Activated CD4-positive, alpha-beta T cell treated with anti-CD3 and anti-CD28 coated beads, Interleukin-2, amount 50 U/mL, for 16 hours (primary cell): Measurements from ENCODE around the gene LGI4.
A peak's percentile ranks its signal among the peaks of the same experiment; 100 is the strongest.
"Not testable (repeated sequence)": the region's sequence is repeated elsewhere in the genome, so short reads cannot be mapped to it uniquely, and the experiment has no call there.

Experiments used
- DNase-seq: peaks from one replicate; pipeline ENCODE4 v3.0.0-alpha.2; 2020

Gene LGI4

DNA sequence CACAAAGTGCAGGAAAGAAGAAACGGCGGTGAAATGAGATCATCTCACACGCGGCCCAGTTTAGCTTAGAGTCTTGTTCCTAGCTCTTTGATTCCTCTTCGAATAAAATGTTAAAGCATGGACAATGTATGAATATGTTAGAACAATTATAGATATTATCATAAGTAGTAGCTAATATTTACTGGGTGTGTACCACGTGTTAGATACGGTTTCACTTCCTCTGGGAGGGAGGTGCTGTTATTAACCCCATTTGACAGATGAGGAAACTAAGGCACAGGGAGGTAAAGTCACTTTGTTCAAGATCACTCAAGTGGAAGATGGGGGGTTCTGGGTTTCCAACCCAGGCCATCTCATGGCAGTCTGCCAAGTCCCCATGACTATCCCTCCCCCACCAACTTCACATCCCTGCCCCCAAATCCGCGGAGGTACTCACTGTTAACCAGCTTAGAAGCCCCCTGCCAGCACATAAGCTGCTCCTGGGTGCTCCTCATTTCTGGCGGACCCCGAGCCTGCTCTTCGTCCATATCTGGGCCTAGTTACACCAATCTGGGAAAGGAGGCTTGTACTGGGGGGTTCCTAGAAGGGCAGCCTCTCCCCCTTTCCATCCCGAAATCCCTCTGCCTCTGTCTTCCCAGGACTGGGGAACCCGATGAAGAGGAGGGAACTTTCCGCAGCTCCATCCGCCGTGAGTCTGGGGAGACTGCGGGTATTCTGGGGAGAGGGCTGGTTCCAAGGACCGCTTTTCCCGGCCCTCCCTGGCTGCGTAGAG is 7.2 kb upstream of the LGI4 start:
- no peak for DNase-seq

DNA sequence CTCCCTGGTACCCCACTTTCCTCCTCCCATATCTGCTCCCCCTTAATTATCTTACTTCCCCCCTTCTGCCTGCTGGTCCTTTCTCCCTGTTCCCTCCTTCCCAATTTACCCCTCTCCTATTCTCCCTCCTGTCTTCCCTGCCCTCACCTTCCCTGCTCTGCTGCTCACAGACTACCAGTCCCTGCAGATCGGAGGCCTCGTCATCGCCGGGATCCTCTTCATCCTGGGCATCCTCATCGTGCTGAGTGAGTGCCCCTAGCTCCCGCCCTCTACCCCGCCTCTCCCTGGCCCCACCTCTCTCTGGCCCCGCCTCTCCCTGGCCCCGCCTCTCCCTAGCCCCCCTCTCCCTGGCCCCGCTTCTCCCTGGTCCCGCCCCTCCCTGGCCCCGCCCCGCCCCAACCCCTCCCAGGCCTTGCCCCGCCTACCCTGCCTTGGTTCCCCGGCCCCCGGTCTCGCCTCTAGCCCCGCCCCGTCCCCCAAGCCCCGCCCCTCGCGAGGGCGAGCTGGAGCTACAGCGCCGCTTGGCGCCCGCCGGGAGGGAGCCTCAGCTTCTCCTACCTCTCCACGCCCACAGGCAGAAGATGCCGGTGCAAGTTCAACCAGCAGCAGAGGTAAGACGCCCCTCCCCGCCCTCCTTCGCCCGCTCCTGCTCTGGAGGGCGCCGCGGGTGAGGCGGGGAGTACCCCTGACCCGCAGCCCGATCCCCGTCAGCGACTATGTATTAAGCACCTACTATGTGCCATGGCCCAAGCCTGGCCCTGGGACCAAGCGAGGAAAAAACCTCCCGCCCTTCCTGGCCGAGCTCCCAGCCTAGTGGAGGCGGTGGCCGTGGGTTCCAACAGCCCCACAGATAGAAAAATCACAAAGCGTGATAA is 6.3 kb upstream of the LGI4 start:
- DNase-seq: peak; percentile 97

DNA sequence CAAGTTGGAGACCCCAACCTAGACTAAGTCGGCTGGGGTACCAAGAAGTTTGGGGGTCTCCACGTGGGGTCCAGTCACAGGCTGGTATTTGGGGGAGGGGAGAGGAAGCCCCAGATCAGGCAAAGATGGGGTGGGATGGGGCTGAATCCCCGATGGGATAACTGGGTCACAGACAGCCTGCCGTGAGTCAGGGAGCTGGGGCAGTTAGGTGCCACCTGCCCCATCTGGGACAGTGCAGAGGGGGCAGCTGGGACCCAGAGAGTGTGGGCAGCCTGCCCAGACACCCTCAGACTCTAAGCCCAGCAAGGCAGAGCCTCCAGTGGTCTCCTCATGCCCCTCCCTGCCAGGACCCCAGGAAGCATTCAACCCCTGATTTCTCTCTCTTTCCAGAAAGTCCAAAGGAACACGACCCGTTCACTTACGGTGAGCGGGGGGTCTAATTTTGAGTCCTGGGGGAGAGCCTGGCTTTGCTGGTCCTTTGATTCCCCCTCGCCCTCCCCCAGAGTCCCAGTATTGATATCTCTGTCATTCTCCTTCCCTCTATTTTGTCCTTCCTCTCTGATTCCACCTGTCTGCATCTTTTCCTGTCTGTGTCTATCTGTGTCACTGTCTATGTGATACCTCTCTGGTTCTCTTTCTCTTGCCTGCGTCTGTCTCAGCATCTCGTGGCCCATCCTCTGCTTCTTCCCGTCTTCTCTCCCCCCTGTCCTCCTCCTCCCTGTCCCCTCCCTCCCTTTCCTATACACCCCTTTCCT is 5.5 kb upstream of the LGI4 start:
- DNase-seq: no peak

DNA sequence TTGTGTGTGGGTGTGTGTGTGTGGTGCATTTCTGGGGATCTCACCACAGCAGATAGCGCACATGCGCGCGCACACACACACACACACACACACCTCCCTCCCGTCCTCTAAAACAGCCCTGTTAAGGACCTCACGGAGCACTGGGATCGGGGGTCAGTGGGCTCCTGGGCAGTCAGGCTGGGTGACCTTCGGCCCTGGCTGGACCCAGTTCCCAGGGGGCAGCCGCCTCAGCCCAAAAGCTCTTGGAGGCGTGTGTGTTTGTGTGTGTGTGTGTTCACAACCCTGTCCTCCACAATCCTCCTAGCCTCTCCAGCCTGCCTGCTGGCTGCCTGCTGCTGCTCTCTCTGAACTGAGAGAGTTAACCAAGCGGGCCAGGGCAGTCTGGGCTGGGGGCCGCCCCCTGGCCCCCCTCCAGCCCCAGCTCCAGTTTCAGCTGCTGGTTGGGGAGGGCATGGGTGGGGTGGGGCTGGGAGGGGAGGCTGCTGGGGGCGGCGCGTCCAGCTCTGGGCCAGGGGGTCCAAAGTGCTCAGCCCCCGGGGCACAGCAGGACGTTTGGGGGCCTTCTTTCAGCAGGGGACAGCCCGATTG is 3.5 kb upstream of the LGI4 start, which contains the start of gene FXYD1:
TSS of gene FXYD1 (plus strand) at position 520 of the 588 bp plus-strand sequence. CDS start 1,256 bp downstream, outside the sequence.
- no peak for DNase-seq

DNA sequence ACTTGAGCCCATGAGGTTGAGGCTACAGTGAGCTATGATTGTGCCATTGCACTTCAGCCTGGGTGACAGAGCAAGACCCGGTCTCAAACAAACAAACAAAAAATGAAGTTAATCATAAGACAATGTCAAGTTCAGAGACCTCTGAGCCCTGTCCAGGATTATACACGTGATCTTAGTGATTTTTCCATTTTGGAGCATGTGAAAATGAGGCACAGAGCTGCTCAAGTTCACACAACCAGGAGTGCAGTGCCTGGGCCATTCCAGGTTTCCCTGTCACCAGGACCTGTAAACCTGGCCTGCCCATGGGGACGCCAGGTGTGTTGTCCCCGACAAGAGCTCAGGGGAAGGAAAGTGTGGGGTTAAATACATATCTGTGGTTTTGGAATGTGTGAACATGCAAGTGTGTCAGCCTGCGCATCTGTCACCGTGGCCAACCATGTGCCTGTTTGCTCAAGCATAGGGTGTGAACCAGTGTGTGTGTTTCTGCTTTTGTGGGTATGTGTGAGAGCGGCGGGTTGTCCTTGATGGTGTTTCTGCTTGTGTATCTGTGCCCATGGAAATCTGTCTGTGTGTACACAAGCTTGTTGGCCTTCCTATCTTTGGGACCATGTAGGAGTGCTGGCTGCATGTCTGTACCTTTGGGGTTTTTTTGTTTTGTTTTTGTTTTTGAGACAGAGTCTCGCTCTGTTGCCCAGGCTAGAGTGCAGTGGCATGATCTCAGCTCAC is 2.3 kb upstream of the LGI4 start:
- DNase-seq: no peak

DNA sequence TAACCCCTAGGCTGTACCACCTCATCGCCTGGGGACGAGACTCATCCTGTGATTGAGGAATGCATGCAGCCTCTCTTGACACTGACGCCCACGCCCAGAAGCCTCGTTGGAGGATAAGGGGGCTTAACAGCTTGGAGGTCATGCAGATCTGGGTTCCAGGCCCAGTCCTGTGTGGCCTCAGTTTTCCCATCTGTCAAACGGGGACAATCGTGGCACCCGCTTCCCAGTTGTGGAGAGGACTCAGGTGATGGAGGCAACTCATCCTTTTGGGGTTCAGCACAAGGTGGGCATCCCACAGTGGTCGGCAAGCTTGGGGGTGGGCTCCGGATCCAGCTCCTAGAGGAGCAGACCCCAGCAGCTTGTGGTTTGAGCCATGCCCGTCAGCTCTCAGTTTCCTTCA is 1.4 kb upstream of the LGI4 start:
- DNase-seq: no peak

DNA sequence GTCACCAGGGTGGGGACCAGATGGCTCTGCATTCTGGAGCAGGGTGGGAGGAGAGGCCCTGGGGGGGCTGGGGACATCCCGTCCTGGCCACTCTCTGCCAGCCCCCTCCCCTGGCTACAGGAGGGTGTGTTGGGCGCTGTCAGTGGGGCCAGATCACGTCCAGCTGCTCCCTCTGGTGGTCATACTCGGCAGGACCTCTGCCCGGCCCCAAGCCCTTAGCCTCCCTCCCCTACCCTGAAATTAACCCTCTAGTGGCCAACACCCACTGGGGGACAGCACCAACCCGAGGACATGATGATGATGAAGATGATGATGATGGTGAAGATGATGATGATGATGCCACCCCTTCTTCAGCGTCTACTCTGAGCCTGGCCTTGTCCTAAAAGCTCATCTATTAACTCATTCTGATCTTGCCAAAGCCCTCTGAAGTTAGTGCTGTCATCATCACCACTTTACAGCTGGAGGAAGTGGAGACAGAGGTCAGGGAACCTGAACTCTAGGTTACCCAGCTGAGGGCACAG is 590 bp upstream of the LGI4 start:
- peak; percentile 68 for DNase-seq

DNA sequence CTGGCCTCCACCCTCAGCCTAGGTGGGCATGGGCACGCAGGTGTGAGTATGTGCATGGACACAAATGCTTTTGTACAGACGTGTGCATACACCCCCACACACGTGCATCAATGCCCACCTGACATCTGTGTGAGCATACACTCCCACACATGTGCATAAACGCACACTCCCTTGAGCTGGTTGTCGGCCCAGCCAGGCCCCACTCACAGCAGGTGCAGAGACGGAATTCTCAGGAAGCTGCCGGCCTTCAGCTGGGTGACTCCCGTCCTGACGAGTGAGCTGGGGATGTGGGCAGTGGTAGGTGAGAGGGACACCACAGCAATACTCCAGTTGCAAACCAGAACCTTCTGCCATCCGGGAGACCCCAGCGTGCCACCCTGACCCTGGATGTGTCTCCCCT is 1.0 kb downstream of the LGI4 start:
- DNase-seq: no peak

DNA sequence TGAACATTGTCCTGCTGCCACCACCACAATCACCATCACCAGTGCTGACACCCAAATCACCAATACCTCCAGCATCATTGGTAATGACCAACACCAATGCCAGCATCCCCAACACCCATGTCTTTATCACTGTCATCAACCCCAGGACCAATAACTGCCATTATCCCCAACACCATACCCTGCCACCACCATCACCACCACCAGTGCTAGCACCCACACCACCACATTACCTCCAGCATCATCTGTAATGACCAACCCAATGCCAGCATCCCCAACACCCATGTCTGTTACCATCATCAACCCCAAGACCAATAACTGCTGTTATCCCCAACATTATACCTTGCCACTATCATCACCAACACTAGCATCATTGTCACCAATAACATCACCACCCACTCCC is 2.6 kb downstream of the LGI4 start:
- no peak for DNase-seq

DNA sequence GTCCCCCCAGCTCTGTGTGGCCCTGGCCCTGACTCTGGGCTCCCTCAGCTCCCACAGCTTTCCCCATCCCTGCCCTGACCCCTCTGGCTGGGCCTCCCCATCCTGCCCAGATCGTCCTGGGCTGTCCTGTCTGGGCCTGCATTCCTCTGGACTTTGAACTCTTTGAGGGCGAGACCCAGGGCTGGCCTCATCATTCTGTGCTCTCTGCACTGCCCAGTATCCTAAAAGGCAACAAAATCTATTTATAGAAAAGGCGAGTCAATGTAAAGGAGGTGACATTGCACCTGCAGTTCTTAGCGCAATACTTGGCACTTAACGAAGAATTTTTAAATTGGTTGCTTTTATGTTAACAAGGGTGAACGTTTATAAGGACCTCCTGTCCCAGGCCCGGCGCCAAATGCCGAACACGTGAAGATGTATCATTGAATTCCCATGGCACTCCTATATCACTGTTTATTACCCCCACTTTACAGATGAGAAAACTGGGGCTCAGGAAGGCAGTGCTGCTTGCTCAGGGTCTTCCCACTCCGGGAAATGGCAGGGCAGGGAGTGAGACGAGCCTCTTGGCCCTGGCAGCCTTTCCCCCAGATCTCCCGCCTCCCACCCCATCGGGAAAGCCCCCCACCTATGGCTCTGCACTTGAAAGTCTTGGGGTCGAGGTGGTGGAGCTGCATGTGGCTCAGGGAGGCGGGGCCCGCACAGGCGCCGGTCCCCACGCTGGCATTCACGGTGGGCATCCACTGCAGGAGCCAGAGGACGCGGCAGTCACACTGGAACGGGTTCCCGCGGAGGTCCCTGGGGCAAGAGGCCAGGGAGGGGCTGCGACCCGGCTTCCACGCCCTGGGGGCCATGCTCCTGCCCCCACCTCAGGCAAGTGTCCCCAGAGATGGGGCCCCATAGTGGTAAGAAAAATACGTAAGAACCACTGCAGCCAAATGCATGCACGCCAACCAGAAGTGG is 3.8 kb downstream of the LGI4 start:
- no peak for DNase-seq

DNA sequence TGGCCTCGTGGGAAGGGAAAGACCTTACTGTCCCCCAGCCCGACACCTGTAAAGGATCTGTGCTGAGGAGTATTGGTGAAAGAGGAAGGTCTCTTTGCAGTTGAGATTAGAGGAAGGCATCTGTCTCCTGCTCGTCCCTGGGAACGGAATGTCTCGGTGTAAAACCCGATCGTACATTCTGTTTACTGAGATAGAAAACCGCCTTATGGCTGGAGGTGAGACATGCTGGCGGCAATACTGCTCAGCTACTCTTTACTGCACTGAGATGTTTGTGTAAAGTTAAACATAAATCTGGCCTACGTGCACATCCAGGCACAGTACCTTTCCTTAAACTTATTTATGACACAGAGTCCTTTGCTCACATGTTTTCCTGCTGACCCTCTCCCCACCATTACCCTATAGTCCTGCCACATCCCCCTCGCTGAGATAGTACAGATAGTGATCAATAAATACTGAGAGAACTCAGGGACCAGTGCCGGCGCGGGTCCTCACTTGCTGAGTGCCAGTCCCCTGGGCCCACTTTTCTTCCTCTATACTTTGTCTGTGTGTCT is 5.1 kb downstream of the LGI4 start:
- not testable (repeated sequence) for DNase-seq

DNA sequence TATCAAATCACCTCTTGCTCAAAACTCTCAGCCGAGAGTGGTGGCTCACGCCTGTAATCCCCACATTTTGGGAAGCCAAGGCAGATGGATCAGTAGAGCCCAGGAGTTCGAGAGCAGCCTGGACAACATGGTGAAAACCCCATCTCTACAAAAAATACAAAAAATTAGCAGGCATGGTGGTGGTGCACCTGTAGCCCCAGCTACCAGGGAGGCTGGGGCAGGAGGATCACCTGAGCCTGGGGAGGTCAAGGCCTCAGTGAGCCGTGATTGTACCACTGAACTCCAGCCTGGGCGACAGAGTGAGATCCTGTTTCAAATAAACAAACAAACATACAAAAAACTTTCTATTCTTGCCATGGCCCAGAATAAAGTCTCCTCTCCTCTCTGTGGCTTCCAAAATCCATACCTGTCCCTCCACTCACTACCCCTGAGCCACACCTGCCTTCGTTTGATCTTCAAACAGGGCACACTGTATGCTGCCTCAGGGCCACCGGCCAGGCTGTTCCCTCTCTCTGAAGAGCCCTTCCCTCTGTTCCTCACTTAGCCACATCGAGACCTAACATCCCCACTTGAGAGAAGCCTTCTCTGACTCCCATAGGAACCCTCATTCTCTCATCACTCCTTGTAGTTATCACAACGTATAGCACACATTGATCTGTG is 6.3 kb downstream of the LGI4 start:
- no peak for DNase-seq

DNA sequence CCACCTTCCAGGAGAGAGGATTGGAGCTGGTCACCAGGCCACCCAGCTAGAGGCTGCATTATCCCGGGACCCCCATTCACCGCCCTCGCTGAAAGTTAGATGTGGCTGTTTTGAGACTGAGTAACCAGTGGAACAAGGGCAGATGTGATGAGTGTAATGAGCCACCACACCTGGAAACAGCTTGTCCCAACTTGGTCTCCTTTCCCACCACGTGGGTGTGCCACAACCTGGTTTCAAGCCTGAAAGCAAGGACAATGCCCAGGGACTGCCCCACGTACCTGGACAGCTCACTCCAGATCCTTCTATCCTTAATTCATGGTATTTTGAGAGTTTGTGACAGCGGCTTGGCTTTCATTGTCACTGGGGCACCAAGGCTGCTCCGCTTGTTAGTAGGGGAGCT is 7.0 kb downstream of the LGI4 start:
- no peak for DNase-seq

DNA sequence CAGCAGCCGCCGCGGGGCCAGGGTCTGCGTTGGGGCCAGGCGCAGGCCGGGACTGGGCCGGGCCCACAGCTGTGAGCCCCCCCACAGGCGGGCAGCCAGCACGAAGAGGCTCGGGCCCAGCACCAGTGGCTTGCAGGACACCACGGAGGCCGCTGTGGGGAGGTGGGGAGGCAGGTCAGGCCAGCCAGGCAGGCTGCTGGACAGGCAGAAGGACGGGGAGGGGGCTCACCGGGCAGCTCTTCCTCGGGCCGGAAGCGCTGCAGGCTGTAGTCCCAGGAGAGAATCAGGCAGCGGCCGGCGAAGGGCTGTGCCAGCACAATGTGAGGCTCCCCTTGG is 8.3 kb downstream of the LGI4 start:
- DNase-seq: no peak

DNA sequence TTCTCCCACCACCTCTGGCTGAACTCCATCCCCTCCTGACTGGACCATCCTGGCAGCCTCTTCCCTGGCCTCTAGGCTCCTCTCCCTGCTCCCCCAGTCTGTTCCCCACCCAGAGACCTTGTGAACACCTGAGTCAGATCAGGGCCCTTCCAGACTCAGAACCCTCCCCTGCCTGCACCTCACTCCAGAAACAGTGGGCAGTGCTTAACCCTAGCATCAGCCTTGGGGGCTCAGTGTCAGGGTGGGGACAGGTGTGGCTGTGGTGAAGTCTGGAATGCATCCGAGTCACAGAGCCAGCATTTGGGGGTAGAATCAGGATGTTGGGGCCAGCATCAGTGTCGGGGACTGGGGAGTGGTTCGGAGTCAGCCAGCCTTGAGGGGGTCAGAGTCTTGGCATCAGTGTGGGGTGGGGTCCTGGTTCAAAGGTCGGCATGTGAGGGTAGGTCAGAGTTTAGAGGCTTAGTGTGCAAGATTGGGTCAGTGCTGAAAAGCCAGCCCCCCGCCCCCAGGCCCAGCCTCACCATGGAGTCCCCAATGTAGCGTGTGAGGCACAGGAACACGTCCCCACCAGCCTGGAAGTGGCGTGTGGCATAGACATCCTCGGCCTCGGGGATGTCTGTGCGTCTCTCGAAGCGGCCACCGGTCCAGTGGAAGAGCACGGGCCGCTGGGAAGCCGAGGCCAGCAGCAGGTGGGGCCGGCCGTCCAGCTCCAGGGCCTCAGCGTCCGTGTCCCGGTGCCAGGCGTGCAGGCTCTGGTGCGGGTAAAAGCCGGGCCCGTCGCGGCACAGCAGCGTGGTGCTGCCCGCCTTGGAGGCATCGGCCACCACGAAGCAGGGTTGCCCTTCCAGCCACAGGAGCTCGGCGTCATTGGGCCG is 8.9 kb downstream of the LGI4 start:
- no peak for DNase-seq

DNA sequence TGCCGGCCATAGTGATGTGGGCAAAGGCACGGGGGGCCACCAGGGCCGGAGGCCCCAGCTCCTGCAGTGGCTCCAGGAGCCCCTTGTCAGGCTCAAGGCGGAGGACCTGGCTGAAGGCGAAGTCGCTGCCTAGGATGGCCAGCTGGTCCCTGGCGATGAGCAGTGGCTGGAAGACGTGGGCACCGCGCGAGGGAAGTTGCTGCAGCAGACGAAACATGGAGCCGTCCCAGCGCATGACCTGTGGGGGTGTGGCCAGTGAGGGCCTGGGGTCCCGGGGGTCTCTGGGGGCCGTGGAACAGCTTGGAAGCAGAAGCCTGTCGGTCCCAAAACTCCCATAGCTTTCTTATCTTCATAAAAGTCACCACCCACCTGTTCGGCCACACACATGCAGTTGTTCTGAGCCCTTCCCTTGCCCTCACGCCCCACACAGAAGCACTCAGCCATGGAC is 9.6 kb downstream of the LGI4 start:
- DNase-seq: no peak

DNA sequence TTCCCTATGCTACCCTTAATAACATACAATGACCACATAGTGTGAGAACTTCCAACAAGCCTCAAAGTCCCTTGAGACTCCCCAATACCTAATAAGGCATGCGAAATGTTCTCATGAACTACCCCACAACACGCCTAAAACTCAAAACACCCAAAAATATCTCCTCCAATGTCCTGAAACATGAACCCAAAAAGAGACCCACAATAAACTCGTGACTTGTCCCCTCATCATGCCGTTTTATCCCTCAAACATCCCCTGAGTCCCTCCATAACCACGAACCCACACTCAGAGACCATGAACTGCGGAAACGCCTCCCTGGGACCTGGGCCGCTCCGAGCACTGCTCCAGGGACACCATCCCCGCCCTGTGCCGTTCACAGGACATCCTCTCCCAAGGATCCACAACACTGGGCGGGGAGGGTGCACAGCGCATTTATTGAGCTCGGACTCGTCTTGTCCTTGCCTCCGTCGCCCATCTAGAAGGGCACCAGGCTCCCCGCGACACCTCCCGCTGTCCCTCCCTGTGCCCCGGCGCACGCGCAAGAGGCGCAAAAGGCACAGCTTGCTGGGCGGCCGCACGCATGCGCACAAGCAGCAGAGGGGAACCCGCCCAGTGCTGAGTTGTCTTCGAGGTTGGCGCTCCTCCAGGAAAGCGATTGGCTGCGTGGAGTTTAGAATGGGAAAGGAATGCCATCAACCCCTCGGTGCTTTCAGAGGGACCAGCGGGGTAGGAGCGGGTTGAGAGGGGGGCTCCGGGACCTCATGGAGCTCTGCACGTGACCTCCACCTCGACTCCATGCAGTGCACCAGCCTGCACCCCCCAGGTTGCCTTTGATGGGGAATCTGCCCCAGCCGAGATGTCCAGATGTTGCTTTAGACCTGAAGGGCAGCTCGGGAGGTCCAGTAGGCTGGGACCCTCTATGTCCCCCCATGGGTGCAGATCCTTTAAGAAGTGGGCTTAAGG is 10.5 kb downstream of the LGI4 start:
- DNase-seq: peak; percentile 88

DNA sequence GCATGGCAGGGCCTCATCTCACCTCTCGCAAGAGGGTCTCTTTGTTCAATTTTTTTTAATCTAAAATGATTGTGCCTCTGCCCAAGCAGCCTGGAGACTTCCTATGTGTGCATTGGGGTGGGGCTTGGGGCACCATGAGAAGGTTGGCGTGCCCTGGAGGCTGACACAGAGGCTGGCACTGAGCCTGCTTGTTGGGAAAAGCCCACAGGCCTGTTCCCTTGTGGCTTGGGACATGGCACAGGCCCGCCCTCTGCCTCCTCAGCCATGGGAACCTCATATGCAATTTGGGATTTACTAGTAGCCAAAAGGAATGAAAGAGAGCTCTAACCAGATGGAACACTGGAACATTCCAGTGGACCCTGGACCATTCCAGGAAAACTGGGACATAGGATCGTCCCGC is 11.3 kb downstream of the LGI4 start:
- DNase-seq: no peak
